ENCODE results near the gene ST6GALNAC1.
"Not testable (repeated sequence)": the region's sequence is repeated elsewhere in the genome, so short reads cannot be mapped to it uniquely, and the experiment has no call there.

Gene ST6GALNAC1

DNA sequence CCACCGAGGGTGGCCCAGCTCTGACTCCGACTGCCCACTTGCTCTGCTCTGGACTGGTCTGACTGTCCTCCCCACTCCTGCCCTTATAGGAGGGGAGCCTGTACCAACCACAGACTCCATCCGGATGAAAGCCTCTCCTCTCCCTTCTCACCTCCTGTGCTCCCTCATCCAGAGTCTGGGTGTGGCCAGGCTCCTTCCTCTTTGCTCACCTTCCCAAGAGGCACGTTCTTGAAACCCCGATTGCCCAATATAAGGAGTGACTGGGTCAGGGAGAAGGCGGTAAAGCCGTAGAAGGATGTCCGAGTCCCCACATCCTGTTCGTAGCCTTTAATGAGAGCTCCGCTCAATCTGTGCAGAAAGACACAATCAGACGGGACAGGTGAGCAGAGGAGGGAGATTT, 17.1 kb downstream of the ST6GALNAC1 start:
- no peak overlapping the region for H3K4me3 ChIP-seq (ENCODE audit: low read depth, low read length)
- TF ChIP-seq, protein P1, sequence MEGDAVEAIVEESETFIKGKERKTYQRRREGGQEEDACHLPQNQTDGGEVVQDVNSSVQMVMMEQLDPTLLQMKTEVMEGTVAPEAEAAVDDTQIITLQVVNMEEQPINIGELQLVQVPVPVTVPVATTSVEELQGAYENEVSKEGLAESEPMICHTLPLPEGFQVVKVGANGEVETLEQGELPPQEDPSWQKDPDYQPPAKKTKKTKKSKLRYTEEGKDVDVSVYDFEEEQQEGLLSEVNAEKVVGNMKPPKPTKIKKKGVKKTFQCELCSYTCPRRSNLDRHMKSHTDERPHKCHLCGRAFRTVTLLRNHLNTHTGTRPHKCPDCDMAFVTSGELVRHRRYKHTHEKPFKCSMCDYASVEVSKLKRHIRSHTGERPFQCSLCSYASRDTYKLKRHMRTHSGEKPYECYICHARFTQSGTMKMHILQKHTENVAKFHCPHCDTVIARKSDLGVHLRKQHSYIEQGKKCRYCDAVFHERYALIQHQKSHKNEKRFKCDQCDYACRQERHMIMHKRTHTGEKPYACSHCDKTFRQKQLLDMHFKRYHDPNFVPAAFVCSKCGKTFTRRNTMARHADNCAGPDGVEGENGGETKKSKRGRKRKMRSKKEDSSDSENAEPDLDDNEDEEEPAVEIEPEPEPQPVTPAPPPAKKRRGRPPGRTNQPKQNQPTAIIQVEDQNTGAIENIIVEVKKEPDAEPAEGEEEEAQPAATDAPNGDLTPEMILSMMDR (IDR thresholded peaks at IDR 0.05; ENCODE audit: borderline replicate concordance, insufficient read depth, low read depth, low read length) = no peak

DNA sequence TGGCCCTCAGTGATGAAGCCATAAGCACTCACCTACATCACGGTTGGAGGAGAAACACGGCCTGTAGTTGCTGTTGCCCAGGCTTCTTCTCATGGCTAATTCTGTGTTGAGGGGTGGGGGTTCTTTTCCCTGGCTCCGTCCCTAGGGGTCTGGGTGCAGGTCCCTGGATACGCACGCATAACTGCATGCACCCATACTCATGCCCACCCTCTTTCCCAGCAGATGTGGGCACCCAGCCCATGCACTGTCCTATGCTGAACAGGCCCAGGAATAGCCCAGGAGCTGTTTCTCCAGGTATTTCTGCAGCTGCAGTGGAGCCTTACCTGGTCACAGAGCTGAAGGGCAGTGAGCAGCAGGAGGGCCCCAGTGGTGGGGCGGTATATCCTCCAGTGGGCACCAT, 18.1 kb downstream of the ST6GALNAC1 start:
- H3K4me3 ChIP-seq (ENCODE audit: low read depth, low read length) = no peak overlapping the region
- TF ChIP-seq, protein P1 (IDR thresholded peaks at IDR 0.05; ENCODE audit: borderline replicate concordance, insufficient read depth, low read depth, low read length) = no peak

DNA sequence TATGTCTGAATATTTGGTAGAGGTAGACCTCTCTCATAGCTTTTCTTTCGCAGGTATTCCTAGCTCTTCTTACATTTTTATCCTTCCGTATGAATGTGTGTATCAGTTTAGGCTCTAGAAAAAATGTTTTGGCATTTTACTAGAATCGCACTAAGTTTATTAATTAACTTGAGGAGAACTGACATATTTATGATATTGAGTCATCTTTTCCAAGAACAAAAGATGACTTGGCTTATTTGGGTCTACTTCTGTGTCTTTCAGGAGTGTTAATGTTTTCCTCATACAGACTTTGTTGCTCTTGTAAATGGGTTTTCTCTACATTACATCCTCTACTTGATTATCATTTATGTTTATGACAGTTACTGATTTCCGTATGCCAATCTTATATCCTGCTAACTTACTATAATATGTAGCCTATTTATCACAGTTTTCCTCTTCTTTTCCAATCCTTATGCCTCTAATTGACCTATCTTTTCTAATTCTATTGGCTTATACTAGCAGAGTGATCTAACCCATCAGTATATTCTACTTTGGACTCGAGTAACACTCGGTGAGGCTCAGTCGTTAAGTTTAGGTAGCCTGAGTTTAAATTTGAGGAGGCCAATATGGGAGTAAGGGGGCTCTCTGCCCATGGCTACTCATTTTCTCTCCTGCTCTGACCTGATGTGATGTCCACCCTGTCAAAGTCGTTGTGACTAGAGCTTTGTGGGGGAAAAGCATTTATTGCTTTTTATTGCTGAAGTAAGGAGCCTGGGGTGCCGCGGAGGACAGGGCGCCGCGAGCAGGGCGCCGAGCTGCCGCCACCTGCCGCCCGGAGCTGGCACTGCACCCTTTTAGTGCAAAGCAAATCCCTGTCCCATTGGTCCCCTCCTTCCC, 20.0 kb downstream of the ST6GALNAC1 start:
- H3K4me3 ChIP-seq (ENCODE audit: low read depth, low read length) = no peak overlapping the region
- TF ChIP-seq, protein P1 (IDR thresholded peaks at IDR 0.05; ENCODE audit: borderline replicate concordance, insufficient read depth, low read depth, low read length) = peak; percentile 95

DNA sequence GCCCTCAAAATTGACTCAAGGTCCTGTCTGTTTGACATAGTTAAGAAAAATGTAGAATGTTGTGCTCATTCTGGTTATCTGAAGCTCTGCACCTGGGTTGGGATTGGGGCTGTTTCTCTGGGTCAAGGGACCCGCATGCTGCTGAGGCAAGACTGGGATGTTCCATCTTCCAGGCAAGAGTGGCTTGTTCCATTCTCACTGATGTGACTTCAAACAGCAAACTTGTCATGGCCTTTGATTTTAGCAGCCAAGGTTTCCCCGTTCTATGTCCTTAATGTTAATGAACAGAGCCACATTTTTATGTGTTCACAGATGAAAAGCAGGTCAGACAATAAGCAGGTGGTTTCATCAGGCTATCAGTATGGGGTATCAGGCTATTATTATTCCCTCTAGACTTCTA, 25.7 kb downstream of the ST6GALNAC1 start:
- H3K4me3 ChIP-seq (ENCODE audit: low read depth, low read length) = no peak overlapping the region
- TF ChIP-seq, protein P1 (IDR thresholded peaks at IDR 0.05; ENCODE audit: borderline replicate concordance, insufficient read depth, low read depth, low read length) = no peak

DNA sequence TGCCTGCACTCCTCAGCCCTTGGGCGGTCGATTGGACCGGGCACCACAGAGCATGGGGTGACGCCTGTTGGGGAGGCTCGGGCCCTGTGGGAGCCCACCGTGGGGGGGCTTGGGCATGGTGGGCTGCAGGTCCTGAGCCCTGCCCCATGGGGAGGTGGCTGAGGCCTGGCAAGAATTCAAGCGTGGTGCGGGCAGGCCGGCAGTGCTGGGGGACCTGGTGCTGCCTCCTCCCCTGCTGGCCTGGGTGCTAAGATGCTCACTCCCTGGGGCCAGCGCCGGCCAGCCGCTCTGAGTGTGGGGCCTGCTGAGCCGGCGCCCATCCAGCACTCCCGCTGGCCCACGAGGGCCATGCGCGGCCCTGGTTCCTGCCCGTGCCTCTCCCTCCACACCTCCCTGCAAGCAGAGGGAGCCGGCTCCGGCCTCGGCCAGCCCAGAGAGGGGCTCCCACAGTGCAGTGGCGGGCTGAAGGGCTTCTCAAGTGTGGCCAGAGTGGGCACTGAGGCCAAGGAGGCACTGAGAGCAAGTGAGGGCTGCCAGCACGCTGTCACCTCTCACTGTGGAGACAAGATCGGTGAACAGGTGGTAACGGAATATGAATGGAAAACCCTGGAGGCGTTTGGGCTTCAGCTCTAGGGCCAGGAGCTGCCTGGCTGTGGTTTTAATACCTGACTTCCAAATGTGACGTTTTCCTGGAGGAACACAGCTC, 28.5 kb downstream of the ST6GALNAC1 start:
- no peak overlapping the region for H3K4me3 ChIP-seq (ENCODE audit: low read depth, low read length)
- TF ChIP-seq, protein P1 (IDR thresholded peaks at IDR 0.05; ENCODE audit: borderline replicate concordance, insufficient read depth, low read depth, low read length) = no peak

DNA sequence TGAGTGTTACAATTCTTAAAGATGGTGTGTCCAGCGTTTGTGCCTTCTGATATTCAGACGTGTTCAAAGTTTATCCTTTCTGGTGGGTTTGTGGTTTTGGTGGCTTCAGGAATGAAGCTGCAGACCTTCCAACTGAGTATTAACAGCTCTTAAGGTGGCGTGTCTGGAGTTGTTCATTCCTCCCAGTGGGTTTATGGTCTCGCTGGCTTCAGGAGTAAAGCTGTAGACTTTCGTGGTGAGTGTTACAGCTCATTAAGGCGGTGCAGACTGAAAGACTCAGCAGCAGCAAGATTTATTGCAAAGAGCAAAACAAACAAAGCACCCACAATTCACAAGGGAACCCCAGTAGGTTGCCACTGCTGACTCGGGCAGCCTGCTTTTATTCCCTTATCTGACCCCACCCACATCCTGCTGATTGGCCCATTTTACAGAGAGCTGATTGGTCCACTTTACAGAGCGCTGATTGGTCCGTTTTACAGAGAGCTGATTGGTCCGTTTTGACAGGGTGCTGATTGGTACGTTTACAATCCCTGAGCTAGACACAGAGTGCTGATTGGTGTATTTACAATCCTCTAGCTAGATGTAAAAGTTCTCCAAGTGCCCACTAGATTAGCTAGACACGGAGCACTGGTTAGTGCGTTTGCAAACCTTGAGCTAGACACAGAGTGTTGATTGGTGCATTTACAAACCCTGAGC, 29.3 kb downstream of the ST6GALNAC1 start:
- H3K4me3 ChIP-seq (ENCODE audit: low read depth, low read length) = not testable (repeated sequence)
